GM12891 (cell line): ENCODE results near the gene PAPOLA.

Experiments used
- DNase-seq: peaks from one replicate; pipeline ENCODE4 v3.0.0; 2011; ENCODE audit warnings: low spot score; ENCODE audit not compliant: insufficient read length
- FAIRE-seq: peaks from 2 replicates; lab custom pipeline; 2011; peaks lifted over from hg19 to GRCh38; lab: Jason Lieb, UNC
- PAX5 ChIP-seq: IDR thresholded peaks from 2 replicates; pipeline ENCODE4 v1.6.1; 2011; ENCODE audit warnings: low read length, moderate library complexity, mild to moderate bottlenecking; ENCODE audit not compliant: insufficient read depth, severe bottlenecking
- POLR2A ChIP-seq: IDR thresholded peaks from 2 replicates; pipeline ENCODE4 v1.6.1; 2011; ENCODE audit warnings: low read depth, low read length, control low read depth
- POLR2AphosphoS5 ChIP-seq: IDR thresholded peaks from 2 replicates; pipeline ENCODE4 v1.6.1; 2011; ENCODE audit warnings: low read depth, low read length, control low read depth
- POU2F2 ChIP-seq: IDR thresholded peaks from 2 replicates; pipeline ENCODE4 v1.6.1; 2011; ENCODE audit warnings: low read depth, mild to moderate bottlenecking, control low read depth, low read length, moderate library complexity
- SPI1 ChIP-seq: IDR thresholded peaks from 2 replicates; pipeline ENCODE4 v1.6.1; 2011; ENCODE audit warnings: low read depth, low read length, control low read depth
- TAF1 ChIP-seq: IDR thresholded peaks from 2 replicates; pipeline ENCODE4 v1.6.1; 2011; ENCODE audit warnings: low read depth, low read length, control low read depth

The PAPOLA gene

DNA sequence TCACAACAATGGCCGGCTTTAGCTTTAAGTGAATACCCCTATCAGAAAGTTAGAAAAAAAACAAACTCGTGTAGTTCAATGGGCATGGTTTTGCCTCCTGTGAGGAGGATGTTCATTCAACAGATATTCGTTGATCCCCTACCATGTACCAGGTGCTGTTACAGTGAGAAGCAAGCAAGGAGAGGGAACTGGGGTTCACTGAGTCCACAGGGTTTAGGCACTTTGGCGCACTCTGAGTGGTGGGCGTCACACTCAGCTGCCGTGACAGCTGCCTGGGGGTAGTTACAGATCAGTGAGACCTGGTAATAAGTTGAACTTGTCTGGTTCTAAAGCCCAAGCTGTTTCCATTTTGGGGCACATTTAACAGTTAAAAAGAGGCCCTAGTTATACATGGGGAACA lies 74.2 kb downstream of the PAPOLA start:
- FAIRE-seq: peak; percentile 38
- TF ChIP-seq SPI1 (no peak), POLR2AphosphoS5 (no peak), PAX5 (no peak), POLR2A (no peak), TAF1 (no peak)
- no peak for DNase-seq

- DNase-seq (no peak), FAIRE-seq (no peak)
- TF ChIP-seq POU2F2: no peak
- TF ChIP-seq POLR2AphosphoS5: no peak
- no peak for TF ChIP-seq PAX5
- TF ChIP-seq POLR2A: no peak
- TF ChIP-seq SPI1: no peak
- TF ChIP-seq TAF1: no peak
Measured at GRCh38 chr14:96576937-96577336, 74.8 kb downstream of the PAPOLA start.

DNA sequence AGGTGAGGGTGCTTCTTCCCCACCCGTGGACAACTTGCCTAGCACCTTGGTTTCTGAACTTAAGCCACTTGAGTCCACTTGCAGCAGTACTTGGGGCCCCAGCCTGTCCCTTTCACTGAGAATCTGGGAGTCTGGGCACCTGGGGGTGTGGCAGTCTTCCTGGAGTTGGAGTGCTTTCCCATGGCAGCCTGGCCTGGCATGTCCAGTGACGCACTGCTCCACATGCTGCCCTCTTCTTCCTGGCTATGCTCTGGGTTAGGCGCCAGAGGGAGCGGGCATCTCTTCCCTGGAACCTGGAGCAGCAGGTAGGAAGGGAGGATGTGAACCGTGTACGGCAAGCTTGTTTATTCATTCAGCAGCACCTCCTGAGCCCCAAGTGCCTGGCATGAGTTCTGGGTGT lies 76.4 kb downstream of the PAPOLA start:
- no peak for DNase-seq
- FAIRE-seq: no peak
- TF ChIP-seq SPI1 (no peak), POLR2AphosphoS5 (no peak), POLR2A (no peak), PAX5 (no peak), TAF1 (no peak), POU2F2 (no peak)

GRCh38 chr14:96579358-96579757 lies 77.2 kb downstream of the PAPOLA start:
- DNase-seq (no peak), FAIRE-seq (no peak)
- TF ChIP-seq PAX5: no peak
- TF ChIP-seq POLR2A: no peak
- no peak for TF ChIP-seq TAF1
- no peak for TF ChIP-seq POLR2AphosphoS5
- no peak for TF ChIP-seq POU2F2
- no peak for TF ChIP-seq SPI1

DNA sequence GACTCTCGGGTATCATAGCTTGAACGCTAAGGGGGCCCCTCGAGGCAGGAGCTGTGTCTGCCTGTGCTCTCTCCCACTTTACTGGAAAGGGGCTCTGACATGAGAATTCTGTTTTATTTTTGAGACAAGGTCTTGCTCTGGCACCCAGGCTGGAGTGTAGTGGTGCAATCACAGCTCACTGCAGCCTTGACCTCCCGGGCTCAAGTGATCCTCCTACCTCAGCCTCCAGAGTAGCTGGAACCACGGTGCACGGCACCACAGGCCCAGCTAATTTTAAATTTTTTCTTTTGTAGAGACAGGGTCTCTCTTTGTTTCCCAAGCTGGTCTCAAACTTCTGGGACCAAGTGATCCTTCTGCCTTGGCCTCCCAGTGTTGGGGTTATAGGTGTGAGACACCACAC lies 77.7 kb downstream of the PAPOLA start:
- TF ChIP-seq PAX5 (no peak), SPI1 (no peak), POLR2AphosphoS5 (no peak), TAF1 (no peak), POLR2A (no peak), POU2F2 (no peak)
- DNase-seq: no peak
- no peak for FAIRE-seq

DNA sequence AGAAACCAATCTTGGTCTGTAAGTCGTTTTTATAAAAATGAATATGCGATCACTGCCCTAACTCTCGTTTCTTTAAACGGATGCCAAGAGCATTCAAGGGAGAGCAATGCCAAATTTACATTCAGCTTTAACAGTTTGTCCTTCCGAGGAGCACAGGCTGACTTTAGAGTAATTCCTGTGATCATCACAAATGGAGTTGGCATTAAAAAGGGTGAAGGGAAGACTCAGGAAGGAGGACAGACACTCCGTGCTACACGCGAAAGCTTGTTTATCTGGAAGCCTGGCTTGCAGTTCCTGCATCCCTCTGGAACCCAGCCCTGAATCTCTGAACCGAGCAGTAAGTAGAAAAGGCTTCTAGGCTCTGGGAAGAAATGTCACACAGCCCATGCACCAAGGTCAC lies 78.4 kb downstream of the PAPOLA start:
- FAIRE-seq (no peak), DNase-seq (no peak)
- TF ChIP-seq POU2F2 (no peak), POLR2A (no peak)

- no peak for TF ChIP-seq POU2F2
- TF ChIP-seq SPI1: no peak
- no peak for TF ChIP-seq PAX5
- no peak for FAIRE-seq
Measured at GRCh38 chr14:96581026-96581425, 78.8 kb downstream of the PAPOLA start.

GRCh38 chr14:96581902-96582301 lies 79.7 kb downstream of the PAPOLA start:
- TF ChIP-seq SPI1 (no peak), POLR2AphosphoS5 (no peak), PAX5 (no peak), TAF1 (no peak), POU2F2 (no peak), POLR2A (no peak)
- DNase-seq (no peak), FAIRE-seq (peak; percentile 51)

More at GRCh38 chr14:96581026-96581425, 78.8 kb downstream of the PAPOLA start:
- no peak for DNase-seq

GRCh38 chr14:96582411-96582961 lies 80.3 kb downstream of the PAPOLA start:
- DNase-seq (no peak), FAIRE-seq (no peak)
- TF ChIP-seq POU2F2: no peak
- TF ChIP-seq POLR2AphosphoS5: no peak
- TF ChIP-seq POLR2A: no peak
- TF ChIP-seq SPI1: no peak
- no peak for TF ChIP-seq PAX5
- no peak for TF ChIP-seq TAF1

DNA sequence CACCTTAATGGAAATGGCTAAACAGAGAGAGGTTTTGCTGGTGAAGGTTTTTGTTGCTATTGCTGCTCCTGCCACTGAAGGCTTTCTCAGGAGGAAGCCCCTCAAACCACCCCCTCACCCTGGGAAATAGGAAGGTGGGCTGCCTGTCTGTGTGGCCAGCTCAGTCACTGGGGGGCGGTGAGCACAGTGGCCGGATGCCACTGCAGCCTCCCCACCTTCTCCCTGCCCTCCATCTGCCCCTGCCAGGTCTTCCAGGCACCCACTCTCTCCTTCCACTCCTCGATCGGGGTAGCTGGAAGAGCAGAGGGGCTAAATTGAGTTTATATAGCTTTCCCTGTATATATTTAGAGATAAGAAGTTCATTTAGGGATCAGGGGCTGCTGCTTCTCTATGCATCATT lies 80.8 kb downstream of the PAPOLA start:
- FAIRE-seq (no peak), DNase-seq (no peak)
- TF ChIP-seq POLR2A (no peak), PAX5 (no peak)

- FAIRE-seq: peak; percentile 31
- no peak for TF ChIP-seq POLR2A
- no peak for TF ChIP-seq POLR2AphosphoS5
- TF ChIP-seq POU2F2: no peak
- DNase-seq: no peak
Measured at GRCh38 chr14:96583569-96584041, 81.4 kb downstream of the PAPOLA start.
